ENCODE results near the gene PHOX2A.
"Not testable (repeated sequence)": the region's sequence is repeated elsewhere in the genome, so short reads cannot be mapped to it uniquely, and the experiment has no call there.

PHOX2A gene

GRCh38 chr11:72267956-72268617 lies 24.1 kb upstream of the PHOX2A start:
- H3K4me1 ChIP-seq (ENCODE audit: insufficient read depth, low read length) = no peaks in the 10 kb centered on the region
- no peaks in the 10 kb centered on the region for H3K9me3 ChIP-seq (ENCODE audit: insufficient read depth, low read depth, low read length)
- WGBS = 87% methylated on average over 1 of the region's 2 CpGs
- H3K27me3 ChIP-seq (ENCODE audit: insufficient read depth, low read length) = no peaks in the 10 kb centered on the region
- H3K36me3 ChIP-seq (ENCODE audit: insufficient read depth, low read length) = no peaks in the 10 kb centered on the region
- no peak overlapping the region for H3K9ac ChIP-seq (ENCODE audit: low read depth, low read length)
- H3K4me3 ChIP-seq (ENCODE audit: low read length) = no peak overlapping the region
- H3K27ac ChIP-seq (ENCODE audit: low read depth, low read length) = no peak overlapping the region

- 92% methylated on average over 5 of the region's 5 CpGs for WGBS
- H3K36me3 ChIP-seq (ENCODE audit: insufficient read depth, low read length); H3K4me3 ChIP-seq (ENCODE audit: low read length); H3K9ac ChIP-seq (ENCODE audit: low read depth, low read length); H3K27ac ChIP-seq (ENCODE audit: low read depth, low read length); H3K27me3 ChIP-seq (ENCODE audit: insufficient read depth, low read length); H3K9me3 ChIP-seq (ENCODE audit: insufficient read depth, low read depth, low read length); H3K4me1 ChIP-seq (ENCODE audit: insufficient read depth, low read length): not testable (repeated sequence)
Observed at GRCh38 chr11:72266960-72267359, 23.0 kb upstream of the PHOX2A start.

GRCh38 chr11:72265951-72266350 lies 22.0 kb upstream of the PHOX2A start:
- Histone ChIP-seq H3K27me3 (ENCODE audit: insufficient read depth, low read length) (no peaks in the 10 kb centered on the region), H3K9me3 (ENCODE audit: insufficient read depth, low read depth, low read length) (no peaks in the 10 kb centered on the region), H3K4me1 (ENCODE audit: insufficient read depth, low read length) (no peaks in the 10 kb centered on the region), H3K4me3 (ENCODE audit: low read length) (no peak overlapping the region), H3K9ac (ENCODE audit: low read depth, low read length) (no peak overlapping the region), H3K27ac (ENCODE audit: low read depth, low read length) (no peak overlapping the region), H3K36me3 (ENCODE audit: insufficient read depth, low read length) (no peaks in the 10 kb centered on the region)

GRCh38 chr11:72263361-72263760 lies 19.4 kb upstream of the PHOX2A start:
- H3K4me3 ChIP-seq (ENCODE audit: low read length) = no peak overlapping the region
- H3K9ac ChIP-seq (ENCODE audit: low read depth, low read length) = no peak overlapping the region
- 91% methylated on average over 3 of the region's 4 CpGs for WGBS
- H3K4me1 ChIP-seq (ENCODE audit: insufficient read depth, low read length) = peaks cover 6% of the 10 kb centered on the region; the same call in 1 of the 2 replicates
- no peaks in the 10 kb centered on the region for H3K36me3 ChIP-seq (ENCODE audit: insufficient read depth, low read length)
- no peaks in the 10 kb centered on the region for H3K27me3 ChIP-seq (ENCODE audit: insufficient read depth, low read length)
- H3K27ac ChIP-seq (ENCODE audit: low read depth, low read length) = no peak overlapping the region
- H3K9me3 ChIP-seq (ENCODE audit: insufficient read depth, low read depth, low read length) = no peaks in the 10 kb centered on the region

GRCh38 chr11:72260574-72260973 lies 16.6 kb upstream of the PHOX2A start:
- H3K4me1 ChIP-seq (ENCODE audit: insufficient read depth, low read length) = peaks cover 6% of the 10 kb centered on the region; the same call in 1 of the 2 replicates
- no peak overlapping the region for H3K27ac ChIP-seq (ENCODE audit: low read depth, low read length)
- no peak overlapping the region for H3K9ac ChIP-seq (ENCODE audit: low read depth, low read length)
- 90% methylated on average over 5 of the region's 5 CpGs for WGBS
- H3K36me3 ChIP-seq (ENCODE audit: insufficient read depth, low read length) = no peaks in the 10 kb centered on the region
- no peaks in the 10 kb centered on the region for H3K27me3 ChIP-seq (ENCODE audit: insufficient read depth, low read length)
- H3K9me3 ChIP-seq (ENCODE audit: insufficient read depth, low read depth, low read length) = no peaks in the 10 kb centered on the region
- no peak overlapping the region for H3K4me3 ChIP-seq (ENCODE audit: low read length)

- Histone ChIP-seq H3K4me1 (ENCODE audit: insufficient read depth, low read length) (peaks cover 6% of the 10 kb centered on the region; the same call in 1 of the 2 replicates), H3K36me3 (ENCODE audit: insufficient read depth, low read length) (no peaks in the 10 kb centered on the region), H3K9ac (ENCODE audit: low read depth, low read length) (no peak overlapping the region), H3K4me3 (ENCODE audit: low read length) (no peak overlapping the region), H3K27me3 (ENCODE audit: insufficient read depth, low read length) (no peaks in the 10 kb centered on the region), H3K9me3 (ENCODE audit: insufficient read depth, low read depth, low read length) (no peaks in the 10 kb centered on the region), H3K27ac (ENCODE audit: low read depth, low read length) (no peak overlapping the region)
- WGBS = 96% methylated on average over 2 of the region's 2 CpGs
Observed at GRCh38 chr11:72259490-72259889, 15.5 kb upstream of the PHOX2A start.

GRCh38 chr11:72257570-72257969 lies 13.6 kb upstream of the PHOX2A start:
- Histone ChIP-seq H3K36me3 (ENCODE audit: insufficient read depth, low read length) (no peaks in the 10 kb centered on the region), H3K9ac (ENCODE audit: low read depth, low read length) (no peak overlapping the region), H3K27me3 (ENCODE audit: insufficient read depth, low read length) (no peaks in the 10 kb centered on the region), H3K9me3 (ENCODE audit: insufficient read depth, low read depth, low read length) (peaks cover 2% of the 10 kb centered on the region; the same call in 1 of the 2 replicates), H3K4me3 (ENCODE audit: low read length) (no peak overlapping the region), H3K27ac (ENCODE audit: low read depth, low read length) (no peak overlapping the region), H3K4me1 (ENCODE audit: insufficient read depth, low read length) (peaks cover 6% of the 10 kb centered on the region; the same call in 1 of the 2 replicates)
- WGBS = 88% methylated on average over 2 of the region's 2 CpGs

- 87% methylated on average over 5 of the region's 5 CpGs for WGBS
- Histone ChIP-seq H3K27ac (ENCODE audit: low read depth, low read length) (no peak overlapping the region), H3K36me3 (ENCODE audit: insufficient read depth, low read length) (no peaks in the 10 kb centered on the region), H3K27me3 (ENCODE audit: insufficient read depth, low read length) (peaks cover 10% of the 10 kb centered on the region; the same call in 1 of the 2 replicates), H3K9me3 (ENCODE audit: insufficient read depth, low read depth, low read length) (peaks cover 2% of the 10 kb centered on the region; the same call in 1 of the 2 replicates), H3K4me3 (ENCODE audit: low read length) (no peak overlapping the region), H3K4me1 (ENCODE audit: insufficient read depth, low read length) (no peaks in the 10 kb centered on the region), H3K9ac (ENCODE audit: low read depth, low read length) (no peak overlapping the region)
Observed at GRCh38 chr11:72254299-72254993, 10.5 kb upstream of the PHOX2A start.

GRCh38 chr11:72253392-72253791 lies 9.4 kb upstream of the PHOX2A start:
- Histone ChIP-seq H3K4me3 (ENCODE audit: low read length) (no peak overlapping the region), H3K27me3 (ENCODE audit: insufficient read depth, low read length) (peaks cover 19% of the 10 kb centered on the region), H3K9me3 (ENCODE audit: insufficient read depth, low read depth, low read length) (peaks cover 2% of the 10 kb centered on the region; the same call in 1 of the 2 replicates), H3K9ac (ENCODE audit: low read depth, low read length) (no peak overlapping the region), H3K36me3 (ENCODE audit: insufficient read depth, low read length) (no peaks in the 10 kb centered on the region), H3K4me1 (ENCODE audit: insufficient read depth, low read length) (no peaks in the 10 kb centered on the region; the same call in 1 of the 2 replicates), H3K27ac (ENCODE audit: low read depth, low read length) (no peak overlapping the region)
- 97% methylated on average over 3 of the region's 3 CpGs for WGBS

- 92% methylated on average over 5 of the region's 5 CpGs for WGBS
- H3K9ac ChIP-seq (ENCODE audit: low read depth, low read length) = no peak overlapping the region
- no peaks in the 10 kb centered on the region for H3K36me3 ChIP-seq (ENCODE audit: insufficient read depth, low read length)
- H3K4me3 ChIP-seq (ENCODE audit: low read length) = no peak overlapping the region
- H3K9me3 ChIP-seq (ENCODE audit: insufficient read depth, low read depth, low read length) = peaks cover 2% of the 10 kb centered on the region; the same call in 1 of the 2 replicates
- H3K4me1 ChIP-seq (ENCODE audit: insufficient read depth, low read length) = no peaks in the 10 kb centered on the region; the same call in 1 of the 2 replicates
- H3K27me3 ChIP-seq (ENCODE audit: insufficient read depth, low read length) = peaks cover 35% of the 10 kb centered on the region
- H3K27ac ChIP-seq (ENCODE audit: low read depth, low read length) = no peak overlapping the region
Observed at GRCh38 chr11:72251614-72252013, 7.6 kb upstream of the PHOX2A start.

- Histone ChIP-seq H3K4me1 (ENCODE audit: insufficient read depth, low read length) (no peaks in the 10 kb centered on the region; the same call in 1 of the 2 replicates), H3K27ac (ENCODE audit: low read depth, low read length) (no peak overlapping the region), H3K36me3 (ENCODE audit: insufficient read depth, low read length) (no peaks in the 10 kb centered on the region), H3K9ac (ENCODE audit: low read depth, low read length) (no peak overlapping the region), H3K4me3 (ENCODE audit: low read length) (no peak overlapping the region), H3K9me3 (ENCODE audit: insufficient read depth, low read depth, low read length) (peaks cover 2% of the 10 kb centered on the region; the same call in 1 of the 2 replicates), H3K27me3 (ENCODE audit: insufficient read depth, low read length) (peaks cover 42% of the 10 kb centered on the region)
- 91% methylated on average over 24 of the region's 24 CpGs for WGBS
Observed at GRCh38 chr11:72250661-72251464, 6.9 kb upstream of the PHOX2A start.

Data from HUES64 (cell line).